Right lobe of liver (tissue), 4 donors: Measurements from ENCODE around the gene CTU2.

ENCODE experiments used
- POLR2A ChIP-seq: fragments of 450-650 bp; IDR thresholded peaks from one replicate; pipeline ENCODE4 v1.6.1; 2017; ENCODE audit warnings: antibody characterized with exemption, mild to moderate bottlenecking
- TF ChIP-seq, protein P1 (sequence below), 4 donors: fragments of 200-600 bp in 3 of 4; fragments of 450-650 bp in 1 of 4; IDR thresholded peaks; one replicate each; pipeline versions ENCODE4 v1.5.1 to v1.8.0; 2016 to 2022; ENCODE audit warnings: antibody characterized with exemption in 4 of 4, mild to moderate bottlenecking in 2 of 4
- donor health status: DM: no; HTN: no; CAD: no.
- donor health status: DM: no; HTN: no; CAD: no.
- donor health status: DM: no; HTN: yes; CAD: no.

DNA sequence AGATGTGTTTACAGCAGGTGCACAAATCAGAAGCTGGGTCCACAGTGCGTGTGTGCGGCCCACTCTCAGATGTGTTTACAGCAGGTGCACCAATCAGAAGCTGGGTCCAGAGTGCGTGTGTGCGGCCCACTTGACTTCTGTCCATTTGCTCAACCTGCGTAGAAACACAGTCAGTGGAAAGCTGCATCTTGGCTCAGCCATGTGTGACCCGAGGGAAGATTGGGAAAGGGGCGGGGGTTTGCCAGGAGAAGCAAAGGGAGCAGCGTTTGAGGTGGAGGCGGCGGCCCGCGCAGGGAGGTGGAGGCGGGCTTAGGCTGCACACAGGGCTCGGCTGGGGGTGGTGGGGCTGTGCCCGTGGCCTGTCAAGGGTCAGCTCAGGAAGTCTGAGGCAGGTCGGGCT, 4.3 kb downstream of the CTU2 start:
- TF ChIP-seq, protein P1, sequence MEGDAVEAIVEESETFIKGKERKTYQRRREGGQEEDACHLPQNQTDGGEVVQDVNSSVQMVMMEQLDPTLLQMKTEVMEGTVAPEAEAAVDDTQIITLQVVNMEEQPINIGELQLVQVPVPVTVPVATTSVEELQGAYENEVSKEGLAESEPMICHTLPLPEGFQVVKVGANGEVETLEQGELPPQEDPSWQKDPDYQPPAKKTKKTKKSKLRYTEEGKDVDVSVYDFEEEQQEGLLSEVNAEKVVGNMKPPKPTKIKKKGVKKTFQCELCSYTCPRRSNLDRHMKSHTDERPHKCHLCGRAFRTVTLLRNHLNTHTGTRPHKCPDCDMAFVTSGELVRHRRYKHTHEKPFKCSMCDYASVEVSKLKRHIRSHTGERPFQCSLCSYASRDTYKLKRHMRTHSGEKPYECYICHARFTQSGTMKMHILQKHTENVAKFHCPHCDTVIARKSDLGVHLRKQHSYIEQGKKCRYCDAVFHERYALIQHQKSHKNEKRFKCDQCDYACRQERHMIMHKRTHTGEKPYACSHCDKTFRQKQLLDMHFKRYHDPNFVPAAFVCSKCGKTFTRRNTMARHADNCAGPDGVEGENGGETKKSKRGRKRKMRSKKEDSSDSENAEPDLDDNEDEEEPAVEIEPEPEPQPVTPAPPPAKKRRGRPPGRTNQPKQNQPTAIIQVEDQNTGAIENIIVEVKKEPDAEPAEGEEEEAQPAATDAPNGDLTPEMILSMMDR (IDR thresholded peaks at IDR 0.05) = no peak
- TF ChIP-seq POLR2A = no peak
